NOMO-1 treated with dmso at 0.1 percent for 144 hours (cell line): ENCODE measurements around the gene MLPH.

Source experiments
- DNase-seq: peaks from one replicate; lab custom pipeline; 2025; ENCODE audit not compliant: unreplicated experiment; lab: John Stamatoyannopoulos, UW

Gene MLPH

DNA sequence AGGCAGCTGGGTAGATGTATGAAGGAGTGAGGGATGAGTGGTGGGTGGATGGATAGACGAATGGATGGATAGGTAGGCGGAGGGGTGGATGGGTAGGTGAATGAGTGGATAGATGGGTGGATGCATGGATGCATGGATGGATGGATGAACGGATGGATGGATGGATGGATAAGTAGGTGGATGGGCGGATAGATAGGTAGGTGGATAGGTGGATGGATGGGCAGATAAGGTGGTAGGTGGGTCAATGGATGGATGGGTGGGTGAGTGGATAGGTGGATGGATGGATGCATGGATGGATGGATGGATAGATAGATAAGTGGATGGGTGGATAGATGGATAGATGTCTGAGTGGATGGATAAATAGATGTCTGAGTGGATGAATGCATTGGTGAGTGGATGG is 30.1 kb downstream of the MLPH start:
- no peak for DNase-seq

DNA sequence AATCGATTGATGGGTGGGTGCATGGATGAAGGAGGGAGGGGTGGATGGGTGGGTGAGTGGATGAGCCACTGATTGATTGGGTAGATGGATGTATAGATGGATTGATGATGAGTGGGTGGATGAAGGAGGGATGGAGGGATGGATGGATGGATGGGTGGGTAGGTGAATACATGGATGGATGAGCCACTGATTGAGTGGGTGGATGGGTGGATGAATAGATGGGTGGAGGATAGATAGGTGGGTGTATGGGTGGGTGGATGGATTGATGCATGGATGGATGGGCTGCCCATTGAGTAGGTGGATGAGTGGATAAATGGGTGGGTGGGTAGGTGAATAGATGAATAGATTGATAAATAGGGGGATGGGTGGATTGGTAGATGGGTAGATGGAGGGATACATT is 30.9 kb downstream of the MLPH start:
- no peak for DNase-seq

DNA sequence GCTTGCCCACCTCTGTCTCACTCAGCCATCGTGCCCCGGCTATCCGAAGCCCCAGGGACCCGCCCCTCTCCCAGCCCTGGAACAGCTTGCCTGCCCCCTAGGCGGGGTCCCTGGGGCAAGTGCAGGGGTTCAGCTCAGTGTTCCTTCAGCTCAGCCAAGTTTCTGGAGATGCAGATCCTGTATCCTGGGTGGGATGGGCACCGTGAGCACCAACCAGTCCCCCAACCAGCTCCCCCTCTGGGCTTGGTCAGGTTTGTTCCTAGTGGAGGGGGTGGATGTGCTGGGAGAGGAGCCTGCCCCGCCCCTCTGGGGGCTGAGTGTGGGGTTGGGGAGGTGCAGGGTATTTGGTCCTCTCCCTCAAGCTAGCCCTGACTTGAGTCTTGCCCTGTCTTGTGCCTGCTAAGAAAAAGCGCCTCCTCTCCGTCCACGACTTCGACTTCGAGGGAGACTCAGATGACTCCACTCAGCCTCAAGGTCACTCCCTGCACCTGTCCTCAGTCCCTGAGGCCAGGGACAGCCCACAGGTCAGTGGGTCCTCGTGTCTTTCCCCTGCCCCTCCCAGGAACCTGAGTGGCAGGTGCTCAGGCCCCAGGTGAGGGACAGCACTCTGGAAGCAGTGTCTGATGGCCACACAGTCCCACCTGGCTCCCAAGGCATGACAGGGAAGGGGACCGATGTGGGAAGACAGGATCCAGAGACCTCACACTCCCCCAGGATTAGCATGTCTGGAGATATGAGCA is 32.6 kb downstream of the MLPH start:
- no peak for DNase-seq

DNA sequence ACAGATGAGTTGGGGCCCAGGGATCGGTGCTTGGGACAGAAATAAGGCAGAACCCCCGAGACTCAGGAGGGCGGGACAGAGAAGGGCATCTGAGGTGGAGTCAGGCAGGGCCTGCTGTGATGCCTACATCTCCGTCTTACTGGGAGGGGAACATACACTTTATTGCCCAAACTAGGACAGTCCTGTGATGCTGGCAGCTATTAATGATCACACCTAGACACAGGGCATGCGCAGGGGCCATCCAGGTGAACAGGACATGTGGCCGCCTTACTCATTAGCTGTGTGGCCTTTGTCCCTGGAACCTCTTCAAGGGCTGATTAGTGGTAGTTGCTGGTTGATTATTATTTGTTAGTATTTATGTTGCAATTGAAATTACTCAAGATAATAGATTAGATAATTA is 33.2 kb downstream of the MLPH start:
- DNase-seq: no peak

DNA sequence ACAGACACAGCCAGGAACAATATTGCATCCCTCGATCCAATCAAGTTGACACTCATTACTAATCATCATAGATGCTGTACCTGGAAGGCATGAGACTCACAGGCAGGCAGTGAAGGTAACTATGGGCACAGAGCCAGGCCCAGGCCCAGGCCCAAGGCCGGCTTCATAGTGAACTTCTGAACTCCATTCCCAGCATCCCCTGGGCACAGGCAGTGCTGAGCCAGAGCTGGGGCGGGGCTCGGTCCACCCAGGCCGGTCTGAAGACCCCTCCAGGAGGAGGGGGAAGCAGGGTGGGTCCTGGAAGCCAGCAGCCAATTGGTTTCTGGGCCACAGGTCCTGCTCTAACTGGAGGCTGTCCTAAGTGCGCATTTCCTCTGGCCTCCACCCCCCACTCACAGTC is 37.6 kb downstream of the MLPH start:
- DNase-seq: no peak

DNA sequence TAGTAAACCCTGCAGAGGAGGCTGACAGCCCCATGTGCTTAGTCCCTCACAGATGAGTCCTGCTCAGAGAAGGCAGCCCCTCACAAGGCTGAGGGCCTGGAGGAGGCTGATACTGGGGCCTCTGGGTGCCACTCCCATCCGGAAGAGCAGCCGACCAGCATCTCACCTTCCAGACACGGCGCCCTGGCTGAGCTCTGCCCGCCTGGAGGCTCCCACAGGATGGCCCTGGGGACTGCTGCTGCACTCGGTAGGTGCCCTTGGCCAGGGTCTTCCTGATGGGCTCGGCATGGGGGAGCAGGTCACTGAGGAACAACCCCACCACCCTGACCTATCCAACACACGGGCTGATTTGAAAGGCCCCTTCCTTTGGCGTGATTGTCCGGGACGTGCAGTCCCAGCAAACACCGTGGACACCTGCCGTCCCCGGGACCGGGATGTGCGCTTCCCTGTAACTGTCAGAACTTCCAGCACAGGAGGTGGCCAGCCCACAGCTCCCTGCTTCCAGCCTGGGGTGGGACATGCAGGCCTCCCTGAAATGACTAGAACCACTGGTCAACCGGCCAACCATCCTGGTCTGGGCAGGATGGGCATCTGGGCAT is 38.6 kb downstream of the MLPH start:
- DNase-seq: no peak

DNA sequence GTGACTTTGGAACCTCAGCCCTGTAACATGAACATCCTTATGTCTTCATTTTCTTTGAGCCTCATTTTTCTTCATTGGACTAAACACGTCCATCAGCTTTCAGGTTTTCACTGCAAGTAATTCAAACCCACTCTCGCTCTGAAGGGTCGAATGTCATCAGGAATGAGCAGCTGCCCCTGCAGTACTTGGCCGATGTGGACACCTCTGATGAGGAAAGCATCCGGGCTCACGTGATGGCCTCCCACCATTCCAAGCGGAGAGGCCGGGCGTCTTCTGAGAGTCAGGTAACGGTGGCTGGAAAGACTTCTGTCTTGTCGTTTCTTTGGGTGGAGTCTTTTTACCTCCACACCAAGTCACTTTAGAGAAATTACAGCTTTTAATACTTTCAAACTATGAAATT is 40.2 kb downstream of the MLPH start:
- no peak for DNase-seq

DNA sequence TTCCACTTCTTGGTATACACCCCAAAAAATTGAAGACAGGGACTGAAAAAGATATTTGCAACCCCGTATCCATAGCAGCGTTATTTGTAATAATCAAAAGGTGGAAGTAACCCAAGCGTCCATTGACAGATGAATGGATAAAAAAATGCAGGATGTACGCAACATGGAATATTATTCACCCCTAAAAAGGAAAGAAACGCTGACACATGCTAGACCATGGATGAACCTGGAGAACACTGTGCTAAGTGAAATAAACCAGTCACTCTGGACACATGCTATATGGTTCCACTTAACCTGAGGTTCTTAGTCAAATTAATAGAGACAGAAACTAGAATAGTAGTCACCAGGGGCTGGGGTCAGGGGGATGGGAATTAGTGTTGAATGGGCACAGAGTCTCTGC is 40.7 kb downstream of the MLPH start:
- DNase-seq: no peak

DNA sequence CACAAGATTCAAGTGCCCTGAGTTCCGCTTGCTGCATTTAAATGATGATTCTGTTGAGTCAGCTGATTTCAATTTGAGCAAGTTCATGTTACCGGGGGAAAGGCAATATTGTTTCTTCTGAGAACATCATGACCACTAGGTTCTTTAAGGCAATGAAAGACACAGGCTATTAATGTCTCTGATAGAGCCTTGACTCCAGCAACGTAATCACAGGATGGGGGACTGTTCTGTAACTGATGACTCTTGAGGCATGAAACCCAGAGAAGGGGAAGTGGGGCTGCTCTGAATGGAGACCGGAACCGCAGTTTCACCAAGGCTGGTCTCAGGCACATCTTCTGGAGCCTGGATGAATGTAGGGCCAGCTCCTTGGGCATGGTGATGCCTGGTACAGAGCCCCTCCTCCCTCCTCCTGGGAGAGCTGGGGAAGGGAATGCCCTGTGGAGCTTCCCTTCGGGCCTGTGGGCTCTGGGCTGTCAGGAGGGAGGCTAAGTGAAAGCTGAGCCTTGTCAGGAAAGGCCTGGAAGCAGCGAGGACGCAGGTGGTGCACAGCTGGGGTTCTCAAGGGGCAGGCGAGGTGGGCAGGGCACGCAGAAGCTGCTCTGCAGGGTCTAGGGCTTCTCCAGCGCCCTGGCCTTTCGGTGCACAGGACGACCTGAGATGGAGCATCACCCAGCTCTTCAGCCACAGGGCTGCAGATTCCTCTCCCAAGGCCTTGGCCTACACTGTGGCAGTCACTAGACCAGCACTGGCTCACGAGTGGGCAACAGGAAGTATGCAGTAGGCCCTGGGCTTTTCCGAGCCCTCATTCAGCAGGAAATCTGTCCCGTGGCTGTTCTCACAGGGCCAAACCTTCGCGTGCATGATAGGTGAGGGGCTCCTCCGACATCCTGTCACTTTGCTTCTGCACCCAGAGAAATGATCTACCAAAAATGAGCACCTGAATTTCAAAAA is 42.7 kb downstream of the MLPH start:
- DNase-seq: peak; percentile 68

DNA sequence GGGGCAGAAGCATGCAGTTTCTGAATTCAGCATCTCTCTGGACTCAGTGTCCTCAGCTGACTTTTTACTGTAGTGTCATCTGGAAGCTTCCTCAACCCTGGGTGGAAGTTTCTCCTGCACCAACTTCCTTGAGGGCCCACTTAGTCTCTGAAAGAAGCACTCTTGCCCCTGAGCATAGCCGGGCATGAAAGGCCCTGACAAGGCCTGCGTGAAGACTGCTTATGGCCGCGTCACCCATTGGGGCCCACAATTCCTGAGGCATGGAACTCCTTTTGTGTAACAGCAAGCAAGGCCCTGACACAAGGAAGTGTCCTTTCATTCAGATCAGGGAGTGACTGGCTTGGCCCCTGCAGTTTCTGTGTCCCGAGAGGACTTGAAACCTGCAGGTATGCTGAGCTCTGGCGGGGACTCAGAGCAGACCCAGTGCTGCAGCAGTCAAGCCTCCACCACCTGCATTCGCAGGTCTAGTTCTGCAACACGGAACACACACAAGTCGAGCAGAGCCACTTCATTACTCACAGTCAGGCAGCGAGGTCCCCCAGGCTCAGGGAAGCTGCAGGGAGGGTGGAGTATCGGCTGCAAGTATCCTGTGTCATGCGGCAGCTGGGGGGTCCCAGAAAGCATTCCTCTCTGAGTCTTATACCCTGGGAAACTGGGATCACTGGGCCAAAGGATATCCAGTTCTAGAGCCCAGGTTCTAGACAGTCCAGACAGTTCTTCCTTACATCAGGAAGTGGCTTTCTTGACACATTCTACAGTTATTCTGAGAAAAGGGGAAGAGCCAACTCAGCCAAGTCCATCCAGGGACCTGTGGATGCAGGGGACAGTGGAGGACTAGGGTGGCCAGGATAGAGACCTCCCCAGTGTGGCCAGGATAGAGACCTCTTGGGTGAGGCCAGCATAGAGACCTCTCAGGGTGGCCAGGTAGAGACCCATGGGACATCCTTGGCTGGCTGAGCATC is 43.7 kb downstream of the MLPH start:
- no peak for DNase-seq

DNA sequence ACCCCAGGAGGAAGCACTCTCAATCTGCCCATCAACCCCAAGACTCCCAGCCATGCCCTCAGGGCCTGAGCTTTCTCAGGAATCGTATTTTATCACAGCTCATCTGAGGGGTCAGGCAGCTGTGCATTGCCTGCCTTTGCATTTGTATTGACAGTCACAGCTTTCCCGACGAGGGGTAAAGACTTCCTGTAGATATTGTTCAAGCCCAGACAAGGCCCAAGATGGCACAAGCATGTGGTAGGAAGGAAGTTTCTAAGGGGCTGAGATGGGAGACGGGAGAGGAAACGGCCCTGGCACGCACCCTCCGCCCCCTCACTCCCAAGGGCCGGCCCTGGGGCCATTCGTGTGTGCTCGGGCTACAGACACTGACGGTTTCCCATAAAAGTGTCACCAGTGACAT is 45.1 kb downstream of the MLPH start:
- no peak for DNase-seq

DNA sequence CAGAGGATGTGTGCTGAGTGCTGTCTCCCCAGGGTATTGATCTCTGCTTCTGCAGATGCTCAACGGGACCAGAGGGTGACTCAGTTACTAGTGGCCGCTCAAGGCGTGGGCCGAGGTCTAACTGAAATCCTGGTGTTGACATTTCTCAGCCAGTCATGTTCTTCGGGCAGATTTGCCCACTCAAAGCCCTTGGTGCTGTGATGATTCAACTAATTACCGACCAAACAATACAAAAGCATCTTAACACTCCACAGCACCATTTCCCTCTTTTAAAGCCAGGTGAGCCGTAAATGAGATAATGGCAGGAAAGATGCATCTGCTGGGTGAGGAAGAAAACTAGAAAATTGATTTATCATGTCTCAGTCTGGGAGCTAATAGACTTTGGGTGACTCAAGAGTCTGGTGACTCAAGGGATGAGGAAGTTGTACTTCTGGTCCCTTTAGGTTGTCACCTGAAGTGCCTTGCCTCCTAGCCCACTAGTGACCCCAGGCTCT is 46.7 kb downstream of the MLPH start:
- DNase-seq: peak; percentile 64

DNA sequence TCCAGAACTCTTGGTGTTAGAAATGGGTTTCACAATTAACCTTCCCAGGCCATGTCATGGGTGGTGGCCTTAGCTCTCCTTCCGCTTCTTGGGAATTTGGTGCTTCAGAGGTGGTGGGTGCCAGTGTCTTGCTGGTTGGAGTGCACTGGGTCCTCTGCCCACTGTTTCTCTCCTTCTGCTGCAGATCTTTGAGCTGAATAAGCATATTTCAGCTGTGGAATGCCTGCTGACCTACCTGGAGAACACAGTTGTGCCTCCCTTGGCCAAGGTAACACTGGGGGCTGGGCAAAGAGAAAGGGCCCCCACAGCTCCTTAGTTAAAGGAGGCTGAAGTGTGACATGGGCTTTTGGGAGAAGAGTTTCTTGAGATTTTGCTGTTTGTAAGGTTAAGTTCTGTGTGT is 47.3 kb downstream of the MLPH start:
- no peak for DNase-seq

DNA sequence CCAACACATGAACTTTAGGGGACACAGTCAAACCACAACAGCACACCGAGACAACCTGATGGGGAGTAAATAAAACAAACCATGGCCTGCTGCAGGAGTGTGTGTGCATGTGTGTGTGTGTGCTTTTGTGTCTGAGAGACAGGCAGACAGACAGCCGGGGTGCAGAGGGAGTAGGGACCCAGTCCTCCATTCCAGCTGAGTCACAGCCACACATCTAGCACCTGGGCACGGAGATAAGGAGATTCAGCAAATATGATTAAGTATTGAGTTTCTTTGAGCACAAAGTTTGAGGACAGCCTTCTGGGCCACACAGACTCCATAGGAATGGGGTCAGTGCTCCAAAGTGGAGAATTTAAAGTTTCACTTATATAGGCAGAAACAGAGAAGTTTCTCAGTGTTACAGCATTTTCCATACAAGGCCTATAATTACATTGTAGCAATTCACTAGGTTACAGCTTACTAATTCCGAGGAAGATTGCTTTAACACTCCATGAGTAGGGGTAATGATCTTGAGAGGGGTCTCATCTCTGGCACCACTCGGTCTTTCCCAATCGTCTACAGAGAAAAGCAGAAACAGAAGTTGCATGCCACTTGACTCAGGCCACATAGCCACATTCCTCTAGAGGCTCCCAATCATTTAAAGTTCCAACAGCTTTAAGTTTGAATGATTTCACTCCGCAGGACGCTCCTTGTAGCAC is 48.5 kb downstream of the MLPH start:
- DNase-seq: no peak

DNA sequence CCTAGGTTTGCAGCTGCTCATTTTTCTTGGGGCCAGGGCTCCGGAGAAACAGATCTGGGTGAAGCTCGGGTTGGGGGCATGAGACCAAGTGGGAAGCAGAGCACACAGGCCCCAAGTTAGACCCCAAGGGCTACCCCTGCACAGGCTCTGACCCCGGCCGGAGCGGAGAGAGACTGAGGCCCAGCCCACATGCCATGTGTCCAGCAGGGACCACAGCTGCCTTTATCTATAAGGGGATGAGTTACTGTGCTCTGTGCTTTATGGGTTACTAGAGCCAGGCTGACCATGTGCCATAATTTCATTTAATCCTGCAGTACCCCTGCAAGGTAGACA is 49.0 kb downstream of the MLPH start:
- no peak for DNase-seq

DNA sequence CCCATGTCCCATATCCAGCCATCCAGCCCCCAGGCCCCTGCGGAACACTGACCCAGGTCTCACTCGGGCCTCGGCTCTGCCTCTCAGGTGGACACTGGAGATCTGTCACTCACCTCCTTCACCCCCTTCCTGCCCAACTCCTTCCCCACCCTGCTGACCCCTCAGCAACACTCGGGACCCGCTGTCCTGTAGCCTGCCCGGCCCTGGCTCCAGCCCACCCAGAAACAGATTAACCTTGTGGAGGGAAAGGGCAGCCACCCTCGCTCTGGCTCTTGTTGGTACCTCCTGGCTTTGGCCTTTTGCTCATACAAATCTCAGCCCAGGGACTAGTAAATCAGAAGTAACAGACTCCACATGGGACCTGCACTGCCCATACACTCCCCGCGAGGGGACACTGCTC is 49.6 kb downstream of the MLPH start:
- DNase-seq: no peak

DNA sequence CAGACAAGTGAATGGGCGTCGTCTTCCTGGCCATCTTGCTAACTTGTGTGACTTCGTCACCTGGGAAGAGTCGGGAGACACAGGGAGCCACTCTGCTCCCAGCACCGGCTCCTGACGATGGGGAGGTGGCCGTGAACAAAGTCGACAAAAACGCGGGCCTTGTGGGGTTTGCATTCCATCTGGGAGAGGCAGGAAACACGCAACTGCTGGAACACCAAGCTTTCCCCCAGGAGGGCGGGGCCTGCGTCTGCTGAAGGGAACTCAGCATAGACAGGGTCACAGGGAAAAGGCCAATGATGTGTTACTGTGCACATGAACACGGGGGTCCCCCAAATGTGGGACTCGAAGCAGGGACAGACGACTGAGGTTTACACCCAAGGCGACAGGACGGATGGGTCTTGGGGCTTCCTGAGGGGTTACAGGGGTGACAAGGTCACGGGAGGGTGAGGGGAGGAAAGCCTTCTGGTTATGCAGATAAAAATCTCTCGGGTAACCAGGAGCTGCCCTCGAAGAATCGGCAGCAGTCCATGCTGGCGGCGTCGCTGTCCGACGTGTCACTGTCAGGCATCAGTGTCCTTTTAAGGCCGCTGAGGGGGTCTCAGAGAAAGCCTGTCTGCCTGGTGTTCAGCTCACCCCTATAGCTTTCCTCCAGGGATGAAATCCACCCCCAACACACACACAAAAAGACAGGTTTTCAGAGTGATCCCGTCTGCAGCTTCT is 51.1 kb downstream of the MLPH start:
- no peak for DNase-seq

DNA sequence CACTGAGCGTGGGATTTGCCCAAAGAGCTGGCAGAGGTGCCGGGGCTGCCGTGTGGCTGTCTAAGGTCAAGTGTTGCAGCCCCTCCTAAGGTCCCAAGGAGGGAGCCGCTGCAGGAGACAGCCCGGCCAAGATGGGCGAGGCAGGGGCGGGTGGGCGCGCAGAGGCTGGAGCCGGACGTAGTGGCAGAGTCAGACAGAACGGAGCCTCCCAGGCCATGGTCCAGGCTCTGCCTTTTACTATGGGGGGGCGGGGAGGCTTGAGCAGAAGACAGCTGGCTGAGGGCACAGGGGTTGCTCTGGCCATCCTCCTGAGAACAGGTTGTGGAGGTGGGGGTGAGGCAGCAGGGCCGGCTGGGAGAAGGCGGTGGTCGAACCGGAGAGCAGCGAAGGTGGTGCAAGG is 51.9 kb downstream of the MLPH start:
- DNase-seq: no peak

DNA sequence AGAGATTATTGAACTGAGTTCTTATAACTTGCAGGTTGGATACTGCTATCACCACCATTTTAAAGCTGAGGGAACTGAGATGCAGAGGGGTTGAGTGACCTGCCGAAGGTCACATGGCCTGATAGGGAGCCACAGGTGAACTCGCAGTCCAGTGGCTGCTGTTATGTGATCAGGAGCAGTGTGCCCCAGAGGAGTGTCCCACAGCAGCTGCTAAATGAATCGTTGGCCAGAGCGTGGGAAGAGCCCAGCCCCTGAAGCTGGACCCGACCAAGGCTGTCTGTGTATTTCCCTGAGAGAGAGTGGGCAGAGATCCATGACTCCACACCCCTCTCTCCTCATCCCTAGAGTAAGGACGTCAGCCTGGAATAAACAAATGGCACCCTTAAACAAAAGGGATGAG is 52.6 kb downstream of the MLPH start:
- DNase-seq: no peak
